Measurements from ENCODE around the gene KCTD2. TPM values are rescaled to one million over a fixed set of nuclear protein-coding genes. Genes with fewer than 3 reads are reported as not detected.

Gene KCTD2
- total and polyA plus RNA-seq, 2 of the 13 experiments (the other 11 are each of a cell fraction or from before 2014, with no cell fraction given): 28.3 to 32.6 TPM

GRCh38 chr17:75030161-75030560 lies 16.9 kb upstream of the KCTD2 start:
- no peaks in the 10 kb centered on the region for H3K79me2 ChIP-seq (ENCODE audit: insufficient read depth, low read length)
- intact Hi-C loops (cut with micrococcal nuclease; ENCODE audit: unreplicated experiment): no loop called here
- no peak overlapping the region for H3K9ac ChIP-seq (ENCODE audit: insufficient read depth, low read depth, low read length)
- peaks cover 32% of the 10 kb centered on the region for H3K4me1 ChIP-seq (ENCODE audit: insufficient read depth, low read length)
- in situ Hi-C loops (cut with HindIII; ENCODE audit: extremely low pct_ligation_motif_present, low pct_unique_long_range_greater_than_20kb): no loop called here
- H3K4me2 ChIP-seq (ENCODE audit: low read depth, low read length): no peak overlapping the region
- no peaks in the 10 kb centered on the region for H4K20me1 ChIP-seq (ENCODE audit: insufficient read depth, low read length)
- DNase-seq (ENCODE audit: low spot score) (no peak), ATAC-seq (no peak), FAIRE-seq (no peak)
- H3K9me3 ChIP-seq (ENCODE audit: low read length): no peaks in the 10 kb centered on the region
- no peak overlapping the region for H3K27ac ChIP-seq (ENCODE audit: extremely low read length, insufficient read depth, low read length)
- no peak overlapping the region for H3K4me3 ChIP-seq (replicated peaks in 1 of 3; ENCODE audit: insufficient read depth in 1 of 3, low read depth in 2 of 3, low read length in 3 of 3)
- CTCF ChIA-PET (ENCODE audit: low intra/inter-chr PET ratio, low total read pairs): no interaction called here
- no peaks in the 10 kb centered on the region for H3K36me3 ChIP-seq (replicated peaks in 1 of 2; ENCODE audit: control insufficient read depth in 1 of 2, insufficient read depth in 2 of 2, low read length in 2 of 2)
- TF ChIP-seq ZFP36L1 (CRISPR knock-in tag; IDR thresholded peaks at IDR 0.05) (no peak), ZNF709 (CRISPR knock-in tag; IDR thresholded peaks at IDR 0.05) (no peak), ZNF232 (CRISPR knock-in tag; IDR thresholded peaks at IDR 0.05; ENCODE audit: borderline replicate concordance) (no peak), SETDB1 (CRISPR knock-in tag; IDR thresholded peaks at IDR 0.05; ENCODE audit: borderline replicate concordance) (no peak), SRY (CRISPR knock-in tag; IDR thresholded peaks at IDR 0.05) (no peak), MYNN (CRISPR knock-in tag; IDR thresholded peaks at IDR 0.05; ENCODE audit: low read depth) (no peak), ZSCAN22 (CRISPR knock-in tag; IDR thresholded peaks at IDR 0.05) (no peak), KLF12 (CRISPR knock-in tag; IDR thresholded peaks at IDR 0.05; ENCODE audit: borderline replicate concordance) (no peak), TGIF2 (CRISPR knock-in tag; IDR thresholded peaks at IDR 0.05) (no peak), ZNF639 (CRISPR knock-in tag; conservative IDR thresholded peaks at IDR 0.05) (no peak), ZMAT3 (CRISPR knock-in tag; conservative IDR thresholded peaks at IDR 0.05) (no peak)
- POLR2A ChIA-PET: interaction anchor here (3.0 kb wide), 1 partner anchor 18 kb away, joined by 16 read pairs; the partner anchor contains the start of gene MRPL58
- H3K27me3 ChIP-seq (ENCODE audit: control insufficient read depth in 1 of 2, insufficient read depth in 2 of 2, low read length in 2 of 2): peaks cover 0 to 6% of the 10 kb centered on the region in 2 experiments; a peak in 3 of 5 replicates
- H2AFZ ChIP-seq (ENCODE audit: low read length): no peak overlapping the region
- BruUV-seq (replicated peaks): no TSS peak
- 50% methylated on average over 8 of the region's 8 CpGs for WGBS (ENCODE audit: low lambda C conversion rate)

All from HepG2 (cell line).